GM18907 (cell line): ENCODE measurements around the gene URM1.
"Not testable (repeated sequence)": the region's sequence is repeated elsewhere in the genome, so short reads cannot be mapped to it uniquely, and the experiment has no call there.

Source experiments
- ATAC-seq: cut with Tn5 transposase; IDR thresholded peaks from one replicate; pipeline ENCODE4 v1.9.1; 2021; ENCODE audit warnings: mild to moderate bottlenecking, moderate library complexity; ENCODE audit not compliant: unreplicated experiment

URM1 gene

DNA sequence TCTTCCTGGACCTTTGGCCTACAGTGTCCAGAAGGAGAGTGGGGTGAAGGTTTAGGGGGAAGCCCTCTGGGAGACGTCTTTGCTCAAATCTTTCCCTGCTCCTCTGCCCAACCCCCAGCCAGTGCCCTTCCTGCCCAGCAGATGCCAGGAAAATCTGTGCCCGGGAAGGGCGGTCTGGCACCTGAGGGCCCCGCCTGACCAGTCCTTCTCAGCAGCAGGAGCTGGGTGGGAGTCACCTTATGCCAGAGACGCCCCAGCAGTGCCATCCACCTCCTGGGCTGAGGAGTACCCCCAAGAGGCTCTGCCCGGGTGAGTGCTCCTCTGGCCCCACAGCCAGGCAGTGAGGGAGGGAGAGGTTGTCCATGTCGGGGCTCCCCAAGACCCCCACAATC is 34.6 kb downstream of the URM1 start:
- no peak for ATAC-seq

DNA sequence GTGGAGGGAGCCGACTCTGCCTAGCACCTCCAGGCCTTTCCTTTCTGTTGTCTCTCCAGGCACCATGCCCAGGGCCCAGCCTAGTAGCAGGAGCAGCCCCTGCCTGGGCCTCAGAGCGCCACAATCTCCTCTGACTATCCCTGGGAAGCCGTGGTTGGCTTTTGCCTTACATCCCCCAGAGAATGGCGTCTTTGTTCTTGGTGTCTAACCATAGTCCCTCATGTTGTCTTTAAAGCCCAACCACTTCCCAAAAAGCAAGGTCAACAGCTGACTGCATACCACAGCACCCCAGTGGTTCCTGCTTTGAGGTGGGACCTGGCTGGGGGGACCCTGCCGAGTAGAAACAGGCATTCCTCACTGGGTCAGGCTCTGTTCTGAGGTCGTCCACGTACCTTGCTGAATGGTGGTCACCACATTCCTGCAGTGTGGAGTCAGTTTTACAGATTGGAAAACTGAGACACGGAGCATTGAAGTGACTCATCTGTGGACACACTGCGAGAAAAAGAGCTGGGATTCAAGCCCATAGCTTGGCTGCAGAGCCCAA is 35.7 kb downstream of the URM1 start:
- ATAC-seq: no peak

DNA sequence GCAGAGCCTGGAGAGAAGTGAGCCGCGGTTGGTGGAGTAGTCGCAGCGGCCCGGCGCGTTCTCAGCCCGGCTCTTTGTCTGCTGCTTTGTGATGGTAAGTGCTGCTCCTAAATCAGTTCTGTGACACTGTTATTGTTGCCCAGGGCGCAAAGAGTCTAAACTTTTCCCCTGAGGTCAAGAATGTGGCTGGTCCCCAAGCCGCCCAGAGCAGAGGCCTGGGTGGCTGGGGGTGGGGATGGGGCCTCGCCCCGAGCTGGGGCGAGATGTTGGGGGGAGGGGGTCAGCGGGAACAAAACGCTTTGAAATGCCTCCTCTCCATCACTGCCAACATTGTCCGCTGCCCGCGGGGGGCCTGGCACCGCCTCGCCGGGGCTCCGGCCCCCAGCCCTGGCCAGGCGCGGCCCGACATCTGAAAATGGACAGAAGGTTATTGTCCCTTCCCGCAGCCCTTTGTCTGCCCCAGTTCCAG is 37.8 kb downstream of the URM1 start:
- ATAC-seq: no peak

DNA sequence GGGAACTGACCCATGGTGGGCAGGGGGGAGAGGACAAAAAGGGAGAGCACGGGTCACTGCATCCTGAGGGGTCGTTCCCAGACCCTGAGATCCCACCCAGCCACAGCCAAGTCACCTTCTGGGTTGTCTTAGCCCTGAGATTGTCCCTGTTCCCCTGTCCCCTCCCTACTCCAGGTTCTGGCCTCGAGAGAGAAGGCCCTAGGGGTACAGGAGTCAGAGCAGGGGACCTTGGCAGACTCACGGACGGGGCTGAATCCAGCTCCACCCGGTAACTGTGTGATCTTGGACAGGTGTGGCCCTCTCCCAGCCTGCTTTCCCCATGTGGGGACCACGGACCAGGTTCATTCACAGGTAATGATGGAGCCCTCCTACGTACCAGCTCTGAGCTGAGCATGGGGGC is 38.3 kb downstream of the URM1 start:
- no peak for ATAC-seq

DNA sequence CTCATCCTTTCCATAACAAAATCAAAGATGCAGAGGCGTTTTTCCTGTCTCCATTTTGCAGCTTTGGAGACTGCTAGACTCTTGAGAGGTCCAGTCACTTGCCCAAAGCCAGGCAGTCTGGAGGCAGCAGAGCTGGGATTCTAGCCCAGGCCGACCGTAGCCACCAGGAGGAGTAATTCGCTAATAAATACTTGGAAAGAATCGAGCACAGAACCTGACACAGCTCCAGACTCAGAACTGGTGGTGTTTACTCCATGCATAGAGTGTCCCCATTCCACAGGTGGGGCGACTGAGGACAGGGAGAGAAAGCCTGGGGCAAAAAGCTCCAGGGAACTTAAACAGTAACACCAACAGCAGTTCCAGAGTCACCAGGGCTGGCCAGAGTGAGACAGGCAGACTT is 38.8 kb downstream of the URM1 start:
- no peak for ATAC-seq

DNA sequence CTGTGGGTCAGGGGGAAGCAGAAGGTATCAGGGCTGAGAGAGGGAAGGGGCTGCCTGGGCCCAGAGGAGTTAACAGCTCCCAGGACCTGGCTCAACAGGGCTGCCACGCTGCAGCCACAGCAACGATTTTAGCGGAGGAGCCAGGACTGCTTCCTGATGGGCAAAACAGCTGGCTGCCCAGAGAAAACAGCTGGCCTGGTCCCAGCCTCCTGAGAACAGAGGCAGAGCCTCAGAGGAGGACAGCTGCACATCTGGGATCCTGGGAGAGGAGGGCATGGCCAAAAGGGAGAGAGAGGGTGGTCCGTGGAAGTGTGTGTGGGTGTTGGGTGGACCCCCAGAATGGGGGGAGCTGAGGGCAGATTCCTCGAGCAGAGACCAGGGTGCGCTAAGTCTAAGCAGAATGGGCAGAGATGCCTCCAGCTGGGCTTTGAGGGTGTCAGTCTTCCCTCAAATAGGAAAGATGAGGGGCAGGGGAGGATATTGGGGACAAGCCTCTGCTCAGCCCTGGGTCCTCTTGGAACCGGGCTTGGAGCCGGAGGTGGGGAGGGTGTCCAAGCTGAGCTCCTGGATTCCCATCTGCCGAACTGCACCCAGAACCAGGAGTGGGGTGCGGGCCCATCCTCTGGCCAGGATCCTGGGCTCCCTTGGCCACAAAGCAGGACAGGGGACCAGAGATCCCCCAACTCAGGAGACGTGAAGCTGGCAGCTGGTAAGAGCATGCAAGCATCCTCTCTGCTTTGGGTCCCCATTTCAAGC is 40.4 kb downstream of the URM1 start:
- ATAC-seq: no peak

DNA sequence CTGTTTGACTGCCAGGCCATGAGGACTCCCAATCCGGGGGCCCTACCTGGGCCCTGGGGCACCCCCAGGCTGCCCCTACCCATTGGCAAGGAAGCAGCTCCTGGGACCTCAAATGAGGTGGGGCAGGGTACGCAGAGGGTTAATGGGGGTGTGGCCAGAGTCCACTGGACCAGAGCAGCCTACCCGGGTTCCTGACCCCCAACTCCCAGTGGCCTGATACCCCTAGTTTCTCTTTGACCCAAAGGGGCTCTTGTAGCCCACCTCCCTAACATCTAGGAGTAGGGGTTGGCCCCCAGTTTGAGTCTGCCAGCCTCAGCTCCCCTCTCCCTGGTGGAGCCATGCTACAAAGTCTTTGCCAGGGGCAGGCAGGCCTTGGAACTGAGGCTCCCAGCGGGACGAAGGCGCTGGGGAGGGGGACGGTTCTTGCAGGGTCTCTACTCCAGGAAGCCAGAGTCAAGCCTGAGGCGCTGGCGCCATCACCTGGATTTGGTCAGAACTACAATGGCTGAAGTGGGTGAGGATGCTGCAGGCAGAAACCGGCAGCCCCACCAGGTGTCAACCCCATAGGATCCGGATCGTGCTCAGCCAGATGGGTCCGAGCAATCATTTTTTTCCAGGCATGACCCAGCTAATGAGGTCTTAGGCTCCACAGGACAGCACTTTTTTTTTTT is 41.1 kb downstream of the URM1 start:
- ATAC-seq: no peak

DNA sequence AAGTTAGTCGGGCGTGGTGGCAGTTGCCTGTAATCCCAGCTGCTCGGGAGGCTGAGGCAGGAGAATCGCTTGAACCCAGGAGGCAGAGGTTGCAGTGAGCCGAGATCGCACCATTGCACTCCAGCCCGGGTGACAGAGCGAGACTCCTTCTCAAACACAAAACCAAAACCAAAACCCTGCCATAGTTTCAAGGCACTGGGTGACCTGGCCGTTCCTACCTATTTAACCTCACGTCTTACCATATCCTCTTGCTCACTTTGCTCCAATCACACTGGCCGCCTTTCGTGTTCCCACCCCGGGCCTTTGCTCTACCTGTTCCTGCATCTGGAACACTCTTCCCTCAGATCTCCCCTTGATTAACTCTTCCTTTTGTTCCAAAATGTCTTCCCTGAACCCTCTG is 42.6 kb downstream of the URM1 start:
- not testable (repeated sequence) for ATAC-seq

DNA sequence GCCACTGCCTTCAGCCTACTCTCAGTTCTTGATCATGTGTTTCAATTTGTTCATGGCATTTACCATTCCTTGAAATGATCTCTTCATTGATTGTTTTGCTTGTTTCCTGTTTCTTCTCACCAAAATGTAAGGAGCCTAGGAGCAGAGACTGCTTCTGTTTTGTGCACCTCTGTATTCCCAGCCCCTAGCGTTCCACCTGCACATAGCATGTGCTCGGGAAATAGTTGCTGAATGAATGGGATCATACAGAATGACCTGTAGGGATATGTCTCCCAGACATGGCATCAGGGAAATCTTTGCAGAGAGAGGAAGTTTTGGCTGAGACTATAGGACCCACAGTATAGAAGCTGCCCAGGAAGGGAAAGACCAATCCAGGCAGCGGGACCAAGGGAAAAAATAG is 43.3 kb downstream of the URM1 start:
- no peak for ATAC-seq

DNA sequence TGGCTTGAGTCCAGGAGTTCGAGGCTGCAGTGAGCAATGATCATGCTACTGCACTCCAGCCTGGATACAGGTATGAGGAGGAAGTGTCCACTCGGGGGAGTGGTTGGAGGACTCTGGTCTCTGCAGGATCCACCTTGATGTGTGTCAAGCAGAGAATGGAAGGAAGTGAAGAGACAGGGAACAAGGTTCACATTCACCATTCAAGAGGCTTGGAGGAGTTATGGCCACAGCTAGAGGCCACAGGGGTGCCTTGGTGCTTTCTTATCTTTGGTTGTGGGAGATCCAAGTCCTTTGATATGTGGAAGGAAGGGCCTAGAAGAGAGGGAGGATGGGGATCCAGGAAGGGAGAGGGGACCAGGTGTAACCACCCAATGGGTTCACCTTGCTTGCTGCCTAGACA is 44.1 kb downstream of the URM1 start:
- ATAC-seq: no peak

DNA sequence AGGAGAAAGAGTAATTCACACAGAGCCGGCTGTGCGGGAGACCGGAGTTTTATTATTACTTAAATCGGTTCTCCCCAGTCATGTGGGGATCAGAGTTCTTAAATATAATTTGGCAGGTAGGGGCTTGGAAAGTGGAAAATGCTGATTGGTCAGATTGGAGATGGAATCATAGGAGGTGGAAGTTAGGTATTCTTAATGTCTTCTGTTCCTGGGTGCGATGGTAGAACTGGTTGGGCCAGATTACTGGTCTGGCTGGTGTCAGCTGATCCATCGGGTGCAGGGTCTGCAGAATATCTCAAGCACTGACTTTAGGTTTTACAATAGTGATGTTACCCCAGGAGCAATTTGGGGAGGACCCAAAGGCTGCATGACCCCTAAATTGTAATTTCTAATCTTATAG is 44.8 kb downstream of the URM1 start:
- ATAC-seq: no peak

DNA sequence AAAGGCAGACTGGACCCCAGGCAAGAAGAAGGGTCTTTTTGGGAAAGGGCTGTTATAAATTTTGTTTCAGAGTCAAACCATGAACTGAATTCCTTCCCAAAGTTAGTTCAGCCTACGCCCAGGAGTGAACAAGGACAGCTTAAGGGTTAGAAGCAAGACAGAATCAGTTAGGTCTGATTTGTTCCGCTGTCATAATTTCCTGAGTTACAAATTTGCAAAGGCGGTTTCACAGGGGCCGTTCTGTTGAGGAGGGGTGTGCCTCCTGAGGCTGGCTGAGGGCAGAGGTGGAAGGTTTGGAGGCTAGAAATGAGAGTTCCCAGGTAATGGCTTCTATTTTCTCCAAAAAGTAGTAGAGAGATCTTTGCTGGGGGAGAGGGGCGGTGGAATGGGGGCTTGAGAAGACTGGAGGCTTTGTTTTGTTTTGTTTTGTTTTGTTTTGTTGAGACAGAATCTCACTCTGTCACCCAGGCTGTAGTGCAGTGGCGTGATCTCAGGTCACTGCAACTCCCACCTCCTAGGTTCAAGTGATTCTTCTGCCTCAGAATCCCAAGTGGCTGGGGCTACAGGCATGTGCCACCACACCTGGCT is 45.4 kb downstream of the URM1 start:
- no peak for ATAC-seq

DNA sequence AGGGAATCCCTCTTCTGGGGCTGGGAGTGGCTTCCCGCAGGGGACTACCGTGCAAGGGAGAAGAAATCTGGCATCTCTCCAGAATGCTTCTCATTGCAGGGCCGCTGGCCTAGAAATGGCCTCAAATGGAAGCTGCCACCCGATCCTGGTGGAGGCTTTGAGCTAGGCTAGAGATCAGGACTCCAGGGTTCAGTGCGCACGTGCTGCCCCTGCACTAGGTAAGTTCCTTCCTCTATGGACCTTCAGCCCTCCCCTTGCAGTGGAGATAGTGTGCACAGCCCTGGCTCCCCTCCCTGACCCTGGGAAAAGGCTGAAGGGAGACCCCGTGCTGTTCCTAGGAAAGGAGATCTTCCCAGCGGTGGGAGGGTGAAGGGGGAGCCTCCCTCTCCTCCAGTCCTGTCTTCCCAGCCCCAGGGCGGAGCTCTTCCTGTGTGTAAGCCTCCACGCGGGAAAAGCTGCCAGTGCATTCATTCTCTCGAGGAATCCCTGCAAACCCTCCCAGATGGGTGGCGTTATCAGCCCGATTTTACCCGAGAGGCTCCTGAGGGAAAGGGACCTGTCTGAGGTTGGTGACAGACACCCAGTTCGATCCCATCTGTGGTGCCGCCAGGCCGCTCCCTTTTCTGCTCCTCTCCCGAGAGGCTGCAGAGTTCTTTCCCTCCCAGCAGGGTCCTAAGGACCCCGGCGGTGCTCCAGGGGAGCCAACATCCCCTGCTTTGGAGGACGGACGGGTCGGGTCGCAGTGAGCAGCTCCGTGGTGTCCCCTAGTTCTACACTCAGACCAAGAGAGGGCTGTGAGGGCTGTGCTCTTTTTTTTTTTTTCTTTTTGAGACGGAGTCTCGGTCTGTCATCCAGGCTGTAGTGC is 48.1 kb downstream of the URM1 start:
- no peak for ATAC-seq

DNA sequence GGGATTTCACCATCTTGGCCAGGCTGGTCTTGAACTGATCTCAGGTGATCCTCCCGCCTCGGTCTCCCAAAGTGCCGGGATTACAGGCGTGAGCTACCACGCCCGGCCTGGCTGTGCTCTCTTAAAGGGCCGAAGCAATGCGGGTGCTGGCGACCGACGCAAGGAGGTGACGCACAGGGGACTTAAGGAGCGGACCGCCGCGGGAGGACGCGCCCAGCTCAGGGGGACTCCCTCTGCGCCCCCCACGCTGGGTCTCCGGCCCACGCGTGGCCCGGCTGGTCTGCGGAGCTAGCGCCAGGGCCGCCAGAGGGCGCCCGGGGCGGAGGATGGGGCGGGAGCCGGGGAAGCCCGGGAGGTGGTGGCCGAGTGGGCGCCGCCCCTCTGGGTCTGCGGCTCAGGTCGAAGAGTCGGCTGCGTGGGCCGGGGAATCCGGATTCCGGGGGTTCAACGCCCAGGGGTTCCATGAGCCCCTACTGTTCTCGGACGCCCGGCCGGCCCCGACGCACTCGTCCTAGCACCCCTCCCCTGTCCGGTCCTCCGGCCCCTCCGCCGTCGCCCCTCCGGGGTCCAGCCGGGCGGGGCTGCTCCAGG is 49.0 kb downstream of the URM1 start:
- ATAC-seq: peak; percentile 70

DNA sequence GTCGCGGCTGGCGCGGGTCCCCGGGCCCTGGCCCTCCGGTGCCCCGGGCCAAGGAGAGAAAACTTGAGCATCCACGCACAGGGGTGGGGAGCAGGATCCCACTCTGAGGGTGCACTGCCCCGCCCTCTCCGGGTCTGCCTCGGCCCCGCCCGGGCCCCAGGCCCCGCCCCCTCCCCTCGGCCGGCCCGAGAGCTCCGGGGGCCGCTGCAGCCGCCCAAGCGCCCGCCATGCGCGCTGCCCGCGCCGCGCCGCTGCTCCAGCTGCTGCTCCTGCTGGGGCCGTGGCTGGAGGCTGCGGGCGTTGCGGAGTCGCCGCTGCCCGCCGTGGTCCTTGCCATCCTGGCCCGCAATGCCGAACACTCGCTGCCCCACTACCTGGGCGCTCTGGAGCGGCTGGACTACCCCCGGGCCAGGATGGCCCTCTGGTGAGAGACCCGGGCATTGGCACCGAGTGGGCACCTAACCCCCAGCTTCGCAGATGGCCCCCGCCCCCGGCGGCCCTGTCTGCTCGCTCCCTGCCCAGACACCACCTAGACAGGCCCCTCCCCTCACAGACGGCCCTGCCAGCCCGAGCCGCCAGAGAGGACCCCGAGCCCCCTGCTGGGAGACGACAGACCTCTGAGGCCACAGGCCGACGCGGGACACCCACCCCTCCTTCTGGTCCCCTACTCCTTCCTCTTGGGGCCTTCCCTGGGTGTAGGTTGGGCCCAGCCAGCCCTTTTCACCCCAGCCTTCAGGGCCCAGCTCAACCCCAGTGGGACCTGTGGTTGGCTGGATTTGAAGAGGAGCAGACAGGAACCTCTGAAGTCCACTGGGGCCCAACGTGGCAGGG is 49.7 kb downstream of the URM1 start, which contains the start of gene CERCAM:
TSS of gene CERCAM (plus strand) at position 207 of the 831 bp plus-strand sequence. CDS start at position 228, 21 bp downstream.
- peak; percentile 64 for ATAC-seq

DNA sequence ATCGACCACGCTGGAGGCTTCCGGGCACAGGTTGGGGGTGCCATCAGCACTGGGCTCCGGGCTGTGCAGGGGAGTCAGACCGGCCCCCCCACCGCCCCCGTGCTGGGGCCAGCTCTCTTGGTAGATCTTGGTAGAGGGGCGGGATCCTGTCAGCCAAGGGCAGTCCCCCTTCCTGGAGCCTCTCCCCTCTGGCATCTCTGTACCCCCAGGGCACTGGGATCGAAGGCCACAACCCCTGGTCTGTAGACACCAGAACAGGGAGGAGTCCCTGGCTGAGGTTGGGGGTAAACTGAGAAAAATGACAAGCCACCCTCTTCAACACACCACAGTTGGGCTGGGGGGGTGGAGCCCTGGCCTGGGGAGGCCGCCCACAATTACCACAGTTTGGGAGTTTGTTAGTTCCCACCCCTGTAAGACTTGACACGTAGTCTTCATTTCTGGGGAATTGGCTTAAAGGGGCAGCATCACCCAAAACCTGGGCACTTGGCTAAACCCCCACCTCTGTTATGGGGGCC is 50.4 kb downstream of the URM1 start:
- ATAC-seq: no peak

DNA sequence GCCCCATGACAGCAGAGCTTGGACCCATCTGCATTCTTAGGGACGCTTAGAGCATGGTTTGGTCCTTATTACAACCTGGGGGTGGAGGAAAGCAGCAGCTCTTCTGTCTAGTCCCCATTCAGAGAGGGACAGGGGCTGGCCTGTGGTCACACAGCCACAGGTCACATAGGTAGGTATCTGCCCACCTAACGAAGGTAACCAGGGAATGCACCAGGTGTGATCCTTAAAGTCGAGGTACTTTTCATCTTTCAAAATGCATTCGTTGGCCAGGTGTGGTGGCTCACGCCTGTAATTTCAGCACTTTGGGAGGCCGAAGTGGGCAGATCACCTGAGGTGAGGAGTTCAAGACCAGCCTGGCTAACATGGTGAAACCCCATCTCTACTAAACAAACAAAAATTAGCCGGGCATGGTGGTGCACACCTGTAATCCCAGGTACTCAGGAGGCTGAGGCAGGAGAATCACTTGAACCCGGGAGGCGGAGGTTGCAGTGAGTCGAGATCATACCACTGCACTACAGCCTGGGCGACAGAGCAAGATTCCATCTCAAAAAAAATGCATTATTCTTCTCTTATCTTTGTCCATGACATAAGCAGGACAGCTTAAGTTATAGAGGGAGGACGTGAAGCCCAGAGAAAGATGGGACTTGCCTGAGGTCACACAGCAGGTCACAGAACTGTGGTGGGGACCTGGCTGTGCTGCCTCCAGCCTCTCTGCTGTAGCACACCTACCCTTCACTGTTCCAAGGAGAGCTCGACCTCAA is 51.0 kb downstream of the URM1 start:
- not testable (repeated sequence) for ATAC-seq

DNA sequence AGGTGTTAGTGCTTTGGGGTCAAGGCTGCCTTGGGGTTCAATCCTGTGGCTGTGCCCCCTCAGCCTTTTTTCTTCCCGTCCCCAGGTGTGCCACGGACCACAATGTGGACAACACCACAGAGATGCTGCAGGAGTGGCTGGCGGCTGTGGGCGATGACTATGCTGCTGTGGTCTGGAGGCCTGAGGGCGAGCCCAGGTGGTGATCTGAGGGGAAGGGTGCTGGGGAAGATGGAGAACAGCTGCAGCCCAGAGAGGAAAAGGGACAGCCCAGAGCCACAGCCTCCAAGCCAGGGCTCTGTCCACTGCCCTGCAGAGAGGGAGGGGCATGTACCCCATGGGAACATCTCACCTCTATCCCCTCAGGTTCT is 51.6 kb downstream of the URM1 start:
- no peak for ATAC-seq

DNA sequence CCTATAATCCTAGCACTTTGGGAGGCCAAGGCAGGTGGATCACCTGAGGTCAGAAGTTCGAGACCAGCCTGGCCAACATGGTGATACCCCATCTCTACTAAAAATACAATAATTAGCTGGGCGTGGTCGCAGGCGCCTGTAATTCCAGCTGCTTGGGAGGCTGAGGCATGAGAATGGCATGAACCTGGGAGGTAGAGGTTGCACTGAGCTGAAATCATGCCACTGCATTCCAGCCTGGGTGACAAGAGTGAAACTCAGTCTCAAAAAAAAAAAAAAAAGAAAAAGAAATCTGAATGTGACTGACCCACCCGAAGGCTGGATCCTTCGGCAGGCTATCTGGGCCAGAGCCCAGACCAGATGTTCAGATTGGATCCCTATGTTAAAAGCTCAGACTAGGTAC is 52.2 kb downstream of the URM1 start:
- not testable (repeated sequence) for ATAC-seq
